Neural cell (in vitro differentiated cells): ENCODE data around the gene GBA2. TPM values are rescaled to one million over a fixed set of nuclear protein-coding genes. Genes with fewer than 3 reads are reported as not detected.

Source experiments
- H2AFZ ChIP-seq: fragments of 200-600, 300-800 bp; sonication (generic), shearing (Covaris generic); 2 replicates; pipeline ENCODE4 v1.6.0; 2014; ENCODE audit warnings: low read depth, mild to moderate bottlenecking, antibody characterized with exemption, low read length, moderate library complexity
- H3F3A ChIP-seq: fragments of 200-600 bp; shearing (Covaris generic); 2 replicates; pipeline ENCODE4 v1.6.1; 2016; ENCODE audit warnings: mild to moderate bottlenecking, moderate library complexity, mixed read lengths, antibody characterized with exemption, low read length; ENCODE audit not compliant: insufficient read depth, poor library complexity, severe bottlenecking
- H3K27ac ChIP-seq: fragments of 200-600, 300-800 bp; sonication (generic), shearing (Covaris generic); 2 replicates; pipeline ENCODE4 v1.5.1; 2014; ENCODE audit warnings: mild to moderate bottlenecking, low read length, moderate library complexity
- H3K27me3 ChIP-seq: fragments of 300-800, 200-600 bp; sonication (generic), shearing (Covaris generic); 2 replicates; pipeline ENCODE4 v1.6.0; 2014; ENCODE audit warnings: mild to moderate bottlenecking, low read depth, low read length, moderate library complexity; ENCODE audit not compliant: insufficient read depth
- H3K36me3 ChIP-seq: fragments of 300-800, 200-600 bp; sonication (generic), shearing (Covaris generic); 2 replicates; pipeline ENCODE4 v1.5.1; 2014; ENCODE audit warnings: mild to moderate bottlenecking, antibody characterized with exemption, low read length, moderate library complexity; ENCODE audit not compliant: insufficient read depth
- H3K4me2 ChIP-seq: fragments of 300-800, 200-600 bp; sonication (generic), shearing (Covaris generic); 2 replicates; pipeline ENCODE4 v1.6.0; 2014; ENCODE audit warnings: mild to moderate bottlenecking, low read length
- H3K4me3 ChIP-seq: fragments of 300-800, 200-600 bp; sonication (generic), shearing (Covaris generic); 2 replicates; pipeline ENCODE4 v1.5.1; 2014; ENCODE audit warnings: mild to moderate bottlenecking, low read length, moderate library complexity
- H3K79me2 ChIP-seq: fragments of 200-600 bp; shearing (Covaris generic); replicated peaks from 2 replicates; pipeline ENCODE4 v1.6.0; 2014; ENCODE audit warnings: mild to moderate bottlenecking, low read length, moderate library complexity; ENCODE audit not compliant: insufficient read depth
- H3K9ac ChIP-seq: fragments of 300-800, 200-600 bp; sonication (generic), shearing (Covaris generic); 2 replicates; pipeline ENCODE4 v1.6.1; 2016; ENCODE audit warnings: mild to moderate bottlenecking, low read length, mixed read lengths
- H3K9me2 ChIP-seq: fragments of 200-600 bp; shearing (Covaris generic); 2 replicates; pipeline ENCODE4 v1.6.1; 2016; ENCODE audit warnings: mild to moderate bottlenecking, low read length, mixed read lengths; ENCODE audit not compliant: insufficient read depth
- H3K9me3 ChIP-seq: fragments of 200-600, 300-800 bp; sonication (generic), shearing (Covaris generic); 2 replicates; pipeline ENCODE4 v1.6.1; 2016; ENCODE audit warnings: mild to moderate bottlenecking, mixed run types, low read length, moderate library complexity, mixed read lengths
- H4K20me1 ChIP-seq: fragments of 200-600 bp; shearing (Covaris generic); 2 replicates; pipeline ENCODE4 v1.6.1; 2016; ENCODE audit warnings: mild to moderate bottlenecking, mixed run types; ENCODE audit not compliant: insufficient read depth
- EP300 ChIP-seq: fragments of 450-650 bp; conservative IDR thresholded peaks from 2 replicates; pipeline ENCODE4 v1.6.1; 2014; ENCODE audit warnings: antibody characterized with exemption, mild to moderate bottlenecking, moderate library complexity; ENCODE audit not compliant: poor library complexity, severe bottlenecking
- EZH2 ChIP-seq: fragments of 200-600, 300-800 bp; shearing (Covaris generic), sonication (generic); IDR thresholded peaks from 2 replicates; pipeline ENCODE4 v1.6.1; 2014; ENCODE audit warnings: antibody characterized with exemption, low read length, borderline replicate concordance, mild to moderate bottlenecking; ENCODE audit not compliant: insufficient read depth, poor library complexity, severe bottlenecking
- MXI1 ChIP-seq: fragments of 450-650 bp; conservative IDR thresholded peaks from 2 replicates; pipeline ENCODE4 v1.6.1; 2014; ENCODE audit warnings: antibody characterized with exemption, mild to moderate bottlenecking; ENCODE audit not compliant: poor library complexity, severe bottlenecking
- POLR2AphosphoS5 ChIP-seq: IDR thresholded peaks from 2 replicates; pipeline ENCODE4 v1.6.1; 2012
- RAD21 ChIP-seq: fragments of 450-650 bp; conservative IDR thresholded peaks from 2 replicates; pipeline ENCODE4 v1.6.1; 2014; ENCODE audit warnings: antibody characterized with exemption, mild to moderate bottlenecking, moderate library complexity
- SMC3 ChIP-seq: fragments of 450-650 bp; conservative IDR thresholded peaks from 2 replicates; pipeline ENCODE4 v1.6.1; 2014; ENCODE audit warnings: antibody characterized with exemption, mild to moderate bottlenecking, moderate library complexity; ENCODE audit not compliant: poor library complexity
- TAF1 ChIP-seq: IDR thresholded peaks from 2 replicates; pipeline ENCODE4 v1.6.1; 2012; ENCODE audit warnings: low read depth
- polyA plus RNA-seq: library from polyadenylated mRNA; depleted of rRNA; stranded (reverse); fragments of >200 nt; gene quantifications from 2 replicates; pipeline ENCODE4 v1.2.3, GENCODE V29; 2014
- TF ChIP-seq, protein P1 (sequence below): fragments of 450-650 bp; IDR thresholded peaks from 2 replicates; pipeline ENCODE4 v1.5.1; 2014; ENCODE audit warnings: antibody characterized with exemption, mild to moderate bottlenecking, moderate library complexity; ENCODE audit not compliant: poor library complexity, severe bottlenecking
- TF ChIP-seq, protein P2 (sequence below): IDR thresholded peaks from 2 replicates; pipeline ENCODE4 v1.6.1; 2012; ENCODE audit warnings: borderline replicate concordance

The GBA2 gene
- polyA plus RNA-seq, 1 donor from 2014 or later: 113 TPM

DNA sequence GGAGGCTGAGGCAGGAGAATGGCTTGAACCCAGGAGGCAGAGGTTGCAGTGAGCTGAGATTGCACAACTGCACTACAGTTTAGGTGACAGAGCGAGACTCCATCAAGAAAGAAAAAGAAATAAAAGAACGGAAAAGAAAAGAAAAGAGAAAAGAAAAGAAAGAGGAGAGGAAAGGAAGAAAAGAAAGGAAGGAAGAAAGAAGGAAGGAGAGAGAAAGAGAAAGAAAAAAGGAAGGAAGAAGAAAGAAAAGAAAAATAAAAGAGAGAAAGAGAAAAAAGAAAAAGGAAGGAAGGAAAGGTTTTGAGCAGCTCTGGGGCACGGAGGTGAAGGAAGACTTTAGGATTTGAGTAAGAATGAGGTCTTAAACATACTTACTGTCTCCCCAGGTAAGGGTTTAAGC lies 35.5 kb downstream of the GBA2 start:
- Histone ChIP-seq H3K27ac (no peak overlapping the region), H2AFZ (no peak overlapping the region), H4K20me1 (no peaks in the 10 kb centered on the region), H3K79me2 (no peaks in the 10 kb centered on the region), H3K9me2 (no peaks in the 10 kb centered on the region), H3K27me3 (no peaks in the 10 kb centered on the region), H3K4me3 (no peak overlapping the region), H3F3A (no peaks in the 10 kb centered on the region), H3K36me3 (peaks cover 7% of the 10 kb centered on the region), H3K9ac (no peak overlapping the region), H3K9me3 (no peaks in the 10 kb centered on the region), H3K4me2 (no peak overlapping the region)
- TF ChIP-seq, protein P1, sequence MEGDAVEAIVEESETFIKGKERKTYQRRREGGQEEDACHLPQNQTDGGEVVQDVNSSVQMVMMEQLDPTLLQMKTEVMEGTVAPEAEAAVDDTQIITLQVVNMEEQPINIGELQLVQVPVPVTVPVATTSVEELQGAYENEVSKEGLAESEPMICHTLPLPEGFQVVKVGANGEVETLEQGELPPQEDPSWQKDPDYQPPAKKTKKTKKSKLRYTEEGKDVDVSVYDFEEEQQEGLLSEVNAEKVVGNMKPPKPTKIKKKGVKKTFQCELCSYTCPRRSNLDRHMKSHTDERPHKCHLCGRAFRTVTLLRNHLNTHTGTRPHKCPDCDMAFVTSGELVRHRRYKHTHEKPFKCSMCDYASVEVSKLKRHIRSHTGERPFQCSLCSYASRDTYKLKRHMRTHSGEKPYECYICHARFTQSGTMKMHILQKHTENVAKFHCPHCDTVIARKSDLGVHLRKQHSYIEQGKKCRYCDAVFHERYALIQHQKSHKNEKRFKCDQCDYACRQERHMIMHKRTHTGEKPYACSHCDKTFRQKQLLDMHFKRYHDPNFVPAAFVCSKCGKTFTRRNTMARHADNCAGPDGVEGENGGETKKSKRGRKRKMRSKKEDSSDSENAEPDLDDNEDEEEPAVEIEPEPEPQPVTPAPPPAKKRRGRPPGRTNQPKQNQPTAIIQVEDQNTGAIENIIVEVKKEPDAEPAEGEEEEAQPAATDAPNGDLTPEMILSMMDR: no peak
- no peak for TF ChIP-seq MXI1
- TF ChIP-seq EP300: no peak
- TF ChIP-seq SMC3: no peak
- TF ChIP-seq, protein P2, sequence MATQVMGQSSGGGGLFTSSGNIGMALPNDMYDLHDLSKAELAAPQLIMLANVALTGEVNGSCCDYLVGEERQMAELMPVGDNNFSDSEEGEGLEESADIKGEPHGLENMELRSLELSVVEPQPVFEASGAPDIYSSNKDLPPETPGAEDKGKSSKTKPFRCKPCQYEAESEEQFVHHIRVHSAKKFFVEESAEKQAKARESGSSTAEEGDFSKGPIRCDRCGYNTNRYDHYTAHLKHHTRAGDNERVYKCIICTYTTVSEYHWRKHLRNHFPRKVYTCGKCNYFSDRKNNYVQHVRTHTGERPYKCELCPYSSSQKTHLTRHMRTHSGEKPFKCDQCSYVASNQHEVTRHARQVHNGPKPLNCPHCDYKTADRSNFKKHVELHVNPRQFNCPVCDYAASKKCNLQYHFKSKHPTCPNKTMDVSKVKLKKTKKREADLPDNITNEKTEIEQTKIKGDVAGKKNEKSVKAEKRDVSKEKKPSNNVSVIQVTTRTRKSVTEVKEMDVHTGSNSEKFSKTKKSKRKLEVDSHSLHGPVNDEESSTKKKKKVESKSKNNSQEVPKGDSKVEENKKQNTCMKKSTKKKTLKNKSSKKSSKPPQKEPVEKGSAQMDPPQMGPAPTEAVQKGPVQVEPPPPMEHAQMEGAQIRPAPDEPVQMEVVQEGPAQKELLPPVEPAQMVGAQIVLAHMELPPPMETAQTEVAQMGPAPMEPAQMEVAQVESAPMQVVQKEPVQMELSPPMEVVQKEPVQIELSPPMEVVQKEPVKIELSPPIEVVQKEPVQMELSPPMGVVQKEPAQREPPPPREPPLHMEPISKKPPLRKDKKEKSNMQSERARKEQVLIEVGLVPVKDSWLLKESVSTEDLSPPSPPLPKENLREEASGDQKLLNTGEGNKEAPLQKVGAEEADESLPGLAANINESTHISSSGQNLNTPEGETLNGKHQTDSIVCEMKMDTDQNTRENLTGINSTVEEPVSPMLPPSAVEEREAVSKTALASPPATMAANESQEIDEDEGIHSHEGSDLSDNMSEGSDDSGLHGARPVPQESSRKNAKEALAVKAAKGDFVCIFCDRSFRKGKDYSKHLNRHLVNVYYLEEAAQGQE: no peak
- TF ChIP-seq EZH2: no peak
- no peak for TF ChIP-seq TAF1
- TF ChIP-seq RAD21: no peak
- no peak for TF ChIP-seq POLR2AphosphoS5

DNA sequence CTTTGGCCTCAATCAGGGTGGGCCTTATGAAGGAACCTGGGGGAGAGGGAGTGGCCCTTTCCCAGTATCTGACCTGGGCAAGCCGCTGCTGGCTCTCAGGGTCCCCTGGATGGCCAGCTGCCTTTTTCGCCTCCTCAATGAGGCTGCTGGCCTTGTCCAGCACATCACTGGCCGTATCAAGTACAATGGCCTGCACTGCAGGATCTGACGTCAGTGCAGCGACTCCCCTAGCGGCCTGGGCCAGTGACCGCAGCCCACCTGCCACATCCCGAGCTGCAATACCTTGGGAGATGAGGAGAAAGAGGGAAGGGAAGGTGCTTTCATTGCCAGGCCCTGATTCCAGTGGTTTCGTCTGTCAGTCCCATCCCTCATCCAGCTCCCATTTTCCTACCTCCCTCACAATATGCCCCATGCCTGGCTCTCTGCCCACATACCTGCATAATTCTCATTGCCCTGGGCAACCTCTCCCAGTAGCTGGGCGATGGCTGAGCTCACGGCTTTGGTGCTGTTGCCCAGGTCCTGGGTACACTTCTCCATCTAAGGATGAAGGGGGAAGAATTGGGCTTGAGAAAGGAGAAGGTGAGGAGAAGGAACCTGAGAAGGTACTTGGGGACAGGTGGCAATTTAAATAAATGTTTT lies 36.1 kb downstream of the GBA2 start:
- Histone ChIP-seq H3K79me2 (no peaks in the 10 kb centered on the region), H3K4me2 (no peak overlapping the region), H4K20me1 (no peaks in the 10 kb centered on the region), H3K27me3 (no peaks in the 10 kb centered on the region), H3K36me3 (peaks cover 12% of the 10 kb centered on the region), H3K9me3 (no peaks in the 10 kb centered on the region), H3K4me3 (no peak overlapping the region), H3F3A (no peaks in the 10 kb centered on the region), H3K9me2 (no peaks in the 10 kb centered on the region), H3K9ac (no peak overlapping the region), H2AFZ (no peak overlapping the region), H3K27ac (no peak overlapping the region)
- TF ChIP-seq EP300 (no peak), POLR2AphosphoS5 (no peak), SMC3 (no peak), RAD21 (no peak), MXI1 (no peak), TAF1 (no peak), EZH2 (no peak)
- TF ChIP-seq, protein P2: no peak
- TF ChIP-seq, protein P1: no peak
